MM.1S (cell line): Measurements from ENCODE around the gene AQP2.
"Not testable (repeated sequence)": the region's sequence is repeated elsewhere in the genome, so short reads cannot be mapped to it uniquely, and the experiment has no call there.

Source experiments
- DNase-seq: peaks from one replicate; pipeline ENCODE4 v3.0.0-alpha.2; 2015
- H2AFZ ChIP-seq: fragments of 300-600 bp; sonication (generic); 2 replicates; pipeline ENCODE4 v1.6.0; 2016; ENCODE audit warnings: antibody characterized with exemption, low read length
- H3F3A ChIP-seq: fragments of 300-600 bp; sonication (generic); 2 replicates; pipeline ENCODE4 v1.6.1; 2016; ENCODE audit warnings: mild to moderate bottlenecking, antibody characterized with exemption, low read length, moderate library complexity, mixed read lengths; ENCODE audit not compliant: insufficient read depth
- H3K27ac ChIP-seq: fragments of 300-600 bp; sonication (generic); 2 replicates; pipeline ENCODE4 v1.5.1; 2016; ENCODE audit warnings: mild to moderate bottlenecking, low read length
- H3K27me3 ChIP-seq: fragments of 300-600 bp; sonication (generic); replicated peaks from 2 replicates; pipeline ENCODE4 v1.6.0; 2016; ENCODE audit warnings: low read length; ENCODE audit not compliant: insufficient read depth
- H3K36me3 ChIP-seq: fragments of 300-600 bp; sonication (generic); replicated peaks from 2 replicates; pipeline ENCODE4 v1.6.1; 2016; ENCODE audit warnings: mild to moderate bottlenecking, low read length, mixed read lengths; ENCODE audit not compliant: insufficient read depth
- H3K4me1 ChIP-seq: fragments of 300-600 bp; sonication (generic); 2 replicates; pipeline ENCODE4 v1.6.1; 2016; ENCODE audit warnings: low read length, mixed read lengths
- H3K4me2 ChIP-seq: fragments of 300-600 bp; sonication (generic); 2 replicates; pipeline ENCODE4 v1.6.0; 2016; ENCODE audit warnings: low read depth, low read length
- H3K4me3 ChIP-seq: fragments of 300-600 bp; sonication (generic); 2 replicates; pipeline ENCODE4 v1.5.1; 2016; ENCODE audit warnings: low read length, mixed read lengths
- H3K79me2 ChIP-seq: fragments of 300-600 bp; sonication (generic); 2 replicates; pipeline ENCODE4 v1.6.1; 2016; ENCODE audit warnings: mixed run types, low read length, mixed read lengths
- H3K9ac ChIP-seq: fragments of 300-600 bp; sonication (generic); 2 replicates; pipeline ENCODE4 v1.6.1; 2016; ENCODE audit warnings: low read length, mixed read lengths
- H3K9me2 ChIP-seq: fragments of 300-600 bp; sonication (generic); replicated peaks from 2 replicates; pipeline ENCODE4 v1.6.1; 2016; ENCODE audit warnings: mild to moderate bottlenecking, low read length, mixed read lengths; ENCODE audit not compliant: insufficient read depth
- H3K9me3 ChIP-seq: fragments of 300-600 bp; sonication (generic); replicated peaks from 2 replicates; pipeline ENCODE4 v1.6.1; 2016; ENCODE audit warnings: mild to moderate bottlenecking, low read length, mixed read lengths; ENCODE audit not compliant: insufficient read depth
- H4K20me1 ChIP-seq: fragments of 300-600 bp; sonication (generic); 2 replicates; pipeline ENCODE4 v1.6.1; 2016; ENCODE audit warnings: mild to moderate bottlenecking, low read length, moderate library complexity, mixed read lengths; ENCODE audit not compliant: insufficient read depth
- EZH2 ChIP-seq: fragments of 300-600 bp; sonication (generic); optimal IDR thresholded peaks from 2 replicates; pipeline ENCODE3; 2017; ENCODE audit warnings: low read depth, mild to moderate bottlenecking, antibody characterized with exemption, low read length, mixed read lengths
- EZH2phosphoT487 ChIP-seq: fragments of 300-600 bp; sonication (generic); IDR thresholded peaks from 2 replicates; pipeline ENCODE4 v1.6.1; 2018; ENCODE audit warnings: antibody characterized with exemption, low read length
- TF ChIP-seq, protein P1 (sequence below): fragments of 300-600 bp; sonication (generic); IDR thresholded peaks from 2 replicates; pipeline ENCODE4 v1.5.1; 2016; ENCODE audit warnings: antibody characterized with exemption, low read length, mixed read lengths

The AQP2 gene

GRCh38 chr12:49985981-49986380, 35.4 kb downstream of the AQP2 start:
- DNase-seq, result no peak
- Histone ChIP-seq H3K36me3 (peaks cover 3% of the 10 kb centered on the region; the same call in 1 of the 2 replicates), H3K9ac (no peak overlapping the region), H3K4me1 (no peaks in the 10 kb centered on the region), H3K79me2 (no peaks in the 10 kb centered on the region), H2AFZ (no peak overlapping the region), H3K27ac (no peak overlapping the region), H3K27me3 (no peaks in the 10 kb centered on the region), H3K9me2 (no peaks in the 10 kb centered on the region), H3K4me3 (no peak overlapping the region), H3K4me2 (no peak overlapping the region), H4K20me1 (no peaks in the 10 kb centered on the region), H3K9me3 (no peaks in the 10 kb centered on the region), H3F3A (no peaks in the 10 kb centered on the region)
- no peak for TF ChIP-seq EZH2
- TF ChIP-seq, protein P1, sequence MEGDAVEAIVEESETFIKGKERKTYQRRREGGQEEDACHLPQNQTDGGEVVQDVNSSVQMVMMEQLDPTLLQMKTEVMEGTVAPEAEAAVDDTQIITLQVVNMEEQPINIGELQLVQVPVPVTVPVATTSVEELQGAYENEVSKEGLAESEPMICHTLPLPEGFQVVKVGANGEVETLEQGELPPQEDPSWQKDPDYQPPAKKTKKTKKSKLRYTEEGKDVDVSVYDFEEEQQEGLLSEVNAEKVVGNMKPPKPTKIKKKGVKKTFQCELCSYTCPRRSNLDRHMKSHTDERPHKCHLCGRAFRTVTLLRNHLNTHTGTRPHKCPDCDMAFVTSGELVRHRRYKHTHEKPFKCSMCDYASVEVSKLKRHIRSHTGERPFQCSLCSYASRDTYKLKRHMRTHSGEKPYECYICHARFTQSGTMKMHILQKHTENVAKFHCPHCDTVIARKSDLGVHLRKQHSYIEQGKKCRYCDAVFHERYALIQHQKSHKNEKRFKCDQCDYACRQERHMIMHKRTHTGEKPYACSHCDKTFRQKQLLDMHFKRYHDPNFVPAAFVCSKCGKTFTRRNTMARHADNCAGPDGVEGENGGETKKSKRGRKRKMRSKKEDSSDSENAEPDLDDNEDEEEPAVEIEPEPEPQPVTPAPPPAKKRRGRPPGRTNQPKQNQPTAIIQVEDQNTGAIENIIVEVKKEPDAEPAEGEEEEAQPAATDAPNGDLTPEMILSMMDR, result no peak
- no peak for TF ChIP-seq EZH2phosphoT487

- H3K9me2 ChIP-seq, H3K4me1 ChIP-seq, DNase-seq: not testable (repeated sequence)
Observed at GRCh38 chr12:49986476-49986875, 35.9 kb downstream of the AQP2 start.

GRCh38 chr12:49987625-49988303, 37.2 kb downstream of the AQP2 start:
- no peaks in the 10 kb centered on the region for H3K9me2 ChIP-seq
- H3K4me2 ChIP-seq, result no peak overlapping the region
- no peaks in the 10 kb centered on the region for H3K79me2 ChIP-seq
- H3K9ac ChIP-seq, result no peak overlapping the region
- no peak for DNase-seq
- H3F3A ChIP-seq, result no peaks in the 10 kb centered on the region
- no peak overlapping the region for H3K4me3 ChIP-seq
- no peak overlapping the region for H3K27ac ChIP-seq
- H2AFZ ChIP-seq, result no peak overlapping the region
- H3K4me1 ChIP-seq, result no peaks in the 10 kb centered on the region
- no peaks in the 10 kb centered on the region for H3K27me3 ChIP-seq
- no peaks in the 10 kb centered on the region for H4K20me1 ChIP-seq
- H3K36me3 ChIP-seq, result peaks cover 15% of the 10 kb centered on the region; the same call in 1 of the 2 replicates
- no peak for TF ChIP-seq EZH2
- TF ChIP-seq, protein P1, result no peak
- no peak for TF ChIP-seq EZH2phosphoT487
- H3K9me3 ChIP-seq, result no peaks in the 10 kb centered on the region

More at GRCh38 chr12:49986476-49986875, 35.9 kb downstream of the AQP2 start:
- not testable (repeated sequence) for H3K4me2 ChIP-seq, H3K27me3 ChIP-seq, H3K9me3 ChIP-seq, H3K36me3 ChIP-seq, H3K4me3 ChIP-seq, H3K9ac ChIP-seq, H4K20me1 ChIP-seq, H2AFZ ChIP-seq, H3F3A ChIP-seq, H3K79me2 ChIP-seq, H3K27ac ChIP-seq

DNA sequence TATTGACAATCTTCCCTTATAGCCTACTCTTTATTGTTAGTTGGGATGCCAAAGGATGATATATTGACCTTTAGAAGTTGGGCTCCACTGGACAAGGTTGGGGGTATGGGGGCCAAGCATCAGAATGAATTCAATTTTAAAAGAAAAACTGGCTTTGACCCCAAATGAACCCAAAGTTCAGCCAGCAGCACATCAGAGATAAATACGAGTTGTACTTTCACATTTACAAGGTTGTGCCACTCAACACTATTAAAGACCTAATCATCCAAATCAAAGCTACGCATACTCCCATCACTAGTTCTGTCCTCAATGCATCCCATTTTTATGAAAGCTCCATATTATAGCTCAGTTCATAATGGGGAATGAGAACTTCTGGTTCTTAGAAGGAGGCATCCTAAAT, 38.9 kb downstream of the AQP2 start:
- not testable (repeated sequence) for H3F3A ChIP-seq, H3K9ac ChIP-seq, H3K4me3 ChIP-seq, H3K9me3 ChIP-seq, H3K4me1 ChIP-seq, H3K79me2 ChIP-seq, H3K4me2 ChIP-seq, H3K27me3 ChIP-seq, H3K27ac ChIP-seq, H3K9me2 ChIP-seq, DNase-seq, H4K20me1 ChIP-seq, H2AFZ ChIP-seq
- peaks cover 18% of the 10 kb centered on the region; the same call in 1 of the 2 replicates for H3K36me3 ChIP-seq
